ENCODE results near the gene HTR3E. TPM values are rescaled to one million over a fixed set of nuclear protein-coding genes. Genes with fewer than 3 reads are reported as not detected.

Gene HTR3E
- polyA plus RNA-seq, 3 donors: not detected

- Histone ChIP-seq H3K27me3 (ENCODE audit: control insufficient read depth in 2 of 2, insufficient read depth in 2 of 2, low read length in 2 of 2) (no peaks in the 10 kb centered on the region), H3K9me3 (replicated peaks in 1 of 2; ENCODE audit: control insufficient read depth in 1 of 2, insufficient read depth in 1 of 2, low read length in 2 of 2) (no peaks in the 10 kb centered on the region), H2AFZ (ENCODE audit: insufficient read depth, low read depth, low read length, poor library complexity, severe bottlenecking) (no peak overlapping the region), H3K36me3 (replicated peaks in 1 of 2; ENCODE audit: control insufficient read depth in 1 of 2, insufficient read depth in 2 of 2, low read length in 2 of 2) (peaks cover 56 to 60% of the 10 kb centered on the region in 2 donors), H3K4me1 (ENCODE audit: control insufficient read depth in 1 of 2, insufficient read depth in 2 of 2, low read length in 2 of 2) (no peaks in the 10 kb centered on the region), H3K4me3 (replicated peaks in 1 of 3; ENCODE audit: low read depth in 2 of 3, low read length in 3 of 3) (no peak overlapping the region), H3K27ac (ENCODE audit: low read depth in 1 of 2, low read length in 2 of 2) (no peak overlapping the region), H3K79me2 (ENCODE audit: insufficient read depth, low read length) (no peaks in the 10 kb centered on the region), H4K20me1 (ENCODE audit: insufficient read depth, low read length) (peaks cover 7% of the 10 kb centered on the region), H3K9ac (ENCODE audit: insufficient read depth, low read length, poor library complexity, severe bottlenecking) (no peak overlapping the region), H3K4me2 (replicated peaks; ENCODE audit: extremely low read depth, low read length, poor library complexity, severe bottlenecking) (no peak overlapping the region)
- Mint-ChIP-seq H3K4me1 (peaks cover 2% of the 10 kb centered on the region), H3K4me3 (no peak overlapping the region), H3K9me3 (peaks cover 0 to 1% (median 0%) of the 10 kb centered on the region in 7 donors), H3K27me3 (ENCODE audit: low read depth in 3 of 3) (peaks cover 0 to 2% (median 0%) of the 10 kb centered on the region in 3 donors), H3K36me3 (peaks cover 55 to 56% of the 10 kb centered on the region in 2 donors), H3K27ac (no peak overlapping the region)
- WGBS (ENCODE audit: insufficient coverage): 85% methylated on average over 5 of the region's 8 CpGs
- intact Hi-C loops (cut with micrococcal nuclease): loop anchor here in 1 of 2 donors (10.0 kb wide), 1 partner anchor 251 kb away; no protein-coding TSS in a partner anchor
- DNase-seq: no peak
- TF ChIP-seq, protein P1, sequence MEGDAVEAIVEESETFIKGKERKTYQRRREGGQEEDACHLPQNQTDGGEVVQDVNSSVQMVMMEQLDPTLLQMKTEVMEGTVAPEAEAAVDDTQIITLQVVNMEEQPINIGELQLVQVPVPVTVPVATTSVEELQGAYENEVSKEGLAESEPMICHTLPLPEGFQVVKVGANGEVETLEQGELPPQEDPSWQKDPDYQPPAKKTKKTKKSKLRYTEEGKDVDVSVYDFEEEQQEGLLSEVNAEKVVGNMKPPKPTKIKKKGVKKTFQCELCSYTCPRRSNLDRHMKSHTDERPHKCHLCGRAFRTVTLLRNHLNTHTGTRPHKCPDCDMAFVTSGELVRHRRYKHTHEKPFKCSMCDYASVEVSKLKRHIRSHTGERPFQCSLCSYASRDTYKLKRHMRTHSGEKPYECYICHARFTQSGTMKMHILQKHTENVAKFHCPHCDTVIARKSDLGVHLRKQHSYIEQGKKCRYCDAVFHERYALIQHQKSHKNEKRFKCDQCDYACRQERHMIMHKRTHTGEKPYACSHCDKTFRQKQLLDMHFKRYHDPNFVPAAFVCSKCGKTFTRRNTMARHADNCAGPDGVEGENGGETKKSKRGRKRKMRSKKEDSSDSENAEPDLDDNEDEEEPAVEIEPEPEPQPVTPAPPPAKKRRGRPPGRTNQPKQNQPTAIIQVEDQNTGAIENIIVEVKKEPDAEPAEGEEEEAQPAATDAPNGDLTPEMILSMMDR (IDR thresholded peaks at IDR 0.05): no peak
Observed at GRCh38 chr3:184145751-184146270, 48.9 kb downstream of the HTR3E start.

DNA sequence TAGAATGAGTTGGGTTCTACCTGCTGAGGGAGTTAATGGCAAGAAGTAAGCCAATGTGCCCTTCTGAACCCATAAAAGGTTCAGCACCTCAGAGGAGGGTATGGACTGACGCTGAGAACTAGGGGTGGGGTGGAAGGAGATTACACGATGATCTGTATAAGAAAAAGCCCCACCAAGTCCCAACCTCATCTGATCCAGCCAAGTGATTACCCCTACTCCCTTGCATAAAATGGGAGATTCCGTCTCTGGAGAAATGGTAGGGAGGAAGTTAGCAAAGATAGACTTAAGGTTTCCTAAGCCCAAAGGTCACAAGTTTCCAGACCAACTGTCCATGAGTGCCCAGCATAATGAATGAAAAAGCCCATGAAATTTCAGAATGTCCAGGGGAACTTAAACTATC, 51.2 kb downstream of the HTR3E start:
- Histone ChIP-seq H3K9me3 (replicated peaks in 1 of 2; ENCODE audit: control insufficient read depth in 1 of 2, insufficient read depth in 1 of 2, low read length in 2 of 2) (no peaks in the 10 kb centered on the region), H3K4me2 (replicated peaks; ENCODE audit: extremely low read depth, low read length, poor library complexity, severe bottlenecking) (no peak overlapping the region), H3K36me3 (replicated peaks in 1 of 2; ENCODE audit: control insufficient read depth in 1 of 2, insufficient read depth in 2 of 2, low read length in 2 of 2) (peaks cover 33 to 37% of the 10 kb centered on the region in 2 donors), H3K9ac (ENCODE audit: insufficient read depth, low read length, poor library complexity, severe bottlenecking) (no peak overlapping the region), H3K27ac (ENCODE audit: low read depth in 1 of 2, low read length in 2 of 2) (no peak overlapping the region), H2AFZ (ENCODE audit: insufficient read depth, low read depth, low read length, poor library complexity, severe bottlenecking) (no peak overlapping the region), H4K20me1 (ENCODE audit: insufficient read depth, low read length) (no peaks in the 10 kb centered on the region), H3K79me2 (ENCODE audit: insufficient read depth, low read length) (no peaks in the 10 kb centered on the region), H3K27me3 (ENCODE audit: control insufficient read depth in 2 of 2, insufficient read depth in 2 of 2, low read length in 2 of 2) (no peaks in the 10 kb centered on the region), H3K4me1 (ENCODE audit: control insufficient read depth in 1 of 2, insufficient read depth in 2 of 2, low read length in 2 of 2) (no peaks in the 10 kb centered on the region), H3K4me3 (replicated peaks in 1 of 3; ENCODE audit: low read depth in 2 of 3, low read length in 3 of 3) (no peak overlapping the region)
- TF ChIP-seq, protein P1 (IDR thresholded peaks at IDR 0.05): no peak
- Mint-ChIP-seq H3K27ac (peak overlapping the region in 1 of 7 donors; percentile 8), H3K4me1 (peaks cover 2% of the 10 kb centered on the region), H3K27me3 (ENCODE audit: low read depth in 3 of 3) (peaks cover 0 to 4% (median 2%) of the 10 kb centered on the region in 3 donors), H3K36me3 (peaks cover 33 to 34% of the 10 kb centered on the region in 2 donors), H3K4me3 (no peak overlapping the region), H3K9me3 (no peaks in the 10 kb centered on the region)
- peak in 1 of 3 donors; percentile 66 for DNase-seq
- intact Hi-C loops (cut with micrococcal nuclease): loop anchor here in 1 of 2 donors (10.0 kb wide), 1 partner anchor 253 kb away; no protein-coding TSS in a partner anchor
- no CpG with 5 or more reads among the region's 3 CpGs for WGBS (ENCODE audit: insufficient coverage)

Measured in CD14-positive monocyte (primary cell).